Measurements from ENCODE around the gene EXOC3.
"Not testable (repeated sequence)": the region's sequence is repeated elsewhere in the genome, so short reads cannot be mapped to it uniquely, and the experiment has no call there.

Gene EXOC3

DNA sequence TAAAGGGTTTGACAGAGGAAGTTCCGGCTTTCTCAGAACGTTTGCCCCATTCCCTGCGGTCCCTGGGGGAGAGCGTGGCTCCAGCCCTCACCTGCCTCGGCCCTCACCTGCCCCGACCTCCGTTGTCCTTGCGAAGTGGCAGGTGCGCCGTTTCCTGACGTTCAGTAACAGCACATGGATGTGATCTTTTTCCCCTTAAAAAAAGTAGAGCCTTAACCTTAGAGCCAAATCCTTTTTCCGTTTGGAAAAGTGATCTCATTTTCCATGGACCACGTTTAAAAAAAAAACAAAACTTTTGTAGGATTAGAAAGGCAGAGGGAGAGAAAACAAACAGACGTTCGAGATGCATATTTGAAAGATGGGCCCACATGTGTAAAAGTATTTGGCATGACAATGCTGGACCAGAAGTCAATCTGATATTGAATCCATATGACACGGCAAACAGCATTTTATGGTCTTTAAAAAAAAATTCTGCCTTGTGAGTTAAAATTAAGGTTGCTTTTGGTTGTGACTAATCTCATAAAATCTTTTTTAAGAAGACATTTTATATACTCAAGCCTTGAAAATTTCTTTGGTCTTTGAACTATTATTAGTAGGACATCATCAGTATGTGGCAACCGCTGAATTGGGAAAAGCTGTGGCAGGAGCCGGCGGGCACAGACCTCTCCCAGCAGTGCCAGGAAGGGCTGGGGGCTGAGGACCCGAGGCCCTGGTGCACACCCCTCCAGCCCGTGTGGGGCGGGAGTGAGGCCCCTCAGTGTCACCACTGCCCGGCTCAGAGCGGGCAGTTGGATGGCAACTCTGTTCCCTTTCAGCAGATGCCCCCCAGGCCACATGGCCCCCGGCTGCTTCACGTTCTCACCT is 42.5 kb upstream of the EXOC3 start:
- DNase-seq (ENCODE audit: insufficient read length) (no peak), FAIRE-seq (peak; percentile 40)
- TF ChIP-seq TAF1 (IDR thresholded peaks at IDR 0.05; ENCODE audit: borderline replicate concordance, low read depth, low read length) (no peak), POLR2A (IDR thresholded peaks at IDR 0.05; ENCODE audit: low read depth, low read length) (no peak), POLR2AphosphoS5 (IDR thresholded peaks at IDR 0.05; ENCODE audit: low read depth, low read length) (no peak)

GRCh38 chr5:401146-402034 is 41.6 kb upstream of the EXOC3 start:
- FAIRE-seq, result no peak

GRCh38 chr5:402219-402614 is 40.8 kb upstream of the EXOC3 start:
- FAIRE-seq, result not testable (repeated sequence)

More at GRCh38 chr5:401146-402034, 41.6 kb upstream of the EXOC3 start:
- TF ChIP-seq POLR2A (IDR thresholded peaks at IDR 0.05; ENCODE audit: low read depth, low read length) (no peak), TAF1 (IDR thresholded peaks at IDR 0.05; ENCODE audit: borderline replicate concordance, low read depth, low read length) (no peak), POLR2AphosphoS5 (IDR thresholded peaks at IDR 0.05; ENCODE audit: low read depth, low read length) (no peak)
- no peak for DNase-seq (ENCODE audit: insufficient read length)

DNA sequence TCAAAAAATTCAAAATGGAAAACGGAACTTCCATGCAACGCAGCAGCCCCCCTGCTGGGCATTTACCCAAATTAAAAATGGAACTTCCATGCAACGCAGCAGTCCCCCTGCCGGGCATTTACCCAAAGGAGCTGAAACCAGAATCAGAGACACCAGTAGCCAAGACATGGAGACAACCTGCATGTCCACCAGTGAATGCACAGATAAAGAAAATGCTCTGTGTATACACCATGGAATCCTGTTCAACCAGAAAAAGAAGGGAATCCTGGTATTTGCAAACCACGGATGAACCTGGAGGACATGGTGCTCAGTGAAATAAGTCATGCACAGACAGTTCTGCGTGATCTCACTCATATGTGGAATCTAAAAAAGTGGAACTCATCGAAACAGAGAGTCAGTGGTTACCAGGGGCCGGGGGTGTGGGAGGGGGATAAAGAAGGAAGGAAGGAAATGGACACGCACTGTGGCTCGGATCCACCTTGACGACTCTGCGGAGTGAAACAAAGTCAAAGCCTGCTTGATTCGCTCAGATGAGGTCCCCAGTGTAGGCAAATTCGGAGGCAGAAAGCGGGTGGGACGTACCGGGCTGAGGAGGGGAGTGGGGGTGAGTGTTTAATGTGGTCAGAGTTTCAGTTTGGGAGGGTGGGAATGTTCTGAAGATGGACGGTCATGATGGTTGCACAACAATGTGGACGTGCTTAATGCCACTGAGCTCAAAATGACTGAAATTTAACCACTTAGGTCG is 40.2 kb upstream of the EXOC3 start:
- peak; percentile 55 for DNase-seq (ENCODE audit: insufficient read length)
- TF ChIP-seq TAF1 (IDR thresholded peaks at IDR 0.05; ENCODE audit: borderline replicate concordance, low read depth, low read length), result no peak
- 0 out of 2 replicates have a peak, but pooled peaks have one; percentile 48 for TF ChIP-seq POLR2AphosphoS5 (IDR thresholded peaks at IDR 0.05; ENCODE audit: low read depth, low read length)
- 0 out of 2 replicates have a peak, but pooled peaks have one; percentile 34 for TF ChIP-seq POLR2A (IDR thresholded peaks at IDR 0.05; ENCODE audit: low read depth, low read length)
- peak; percentile 95 for FAIRE-seq

More at GRCh38 chr5:402219-402614, 40.8 kb upstream of the EXOC3 start:
- not testable (repeated sequence) for DNase-seq (ENCODE audit: insufficient read length)

DNA sequence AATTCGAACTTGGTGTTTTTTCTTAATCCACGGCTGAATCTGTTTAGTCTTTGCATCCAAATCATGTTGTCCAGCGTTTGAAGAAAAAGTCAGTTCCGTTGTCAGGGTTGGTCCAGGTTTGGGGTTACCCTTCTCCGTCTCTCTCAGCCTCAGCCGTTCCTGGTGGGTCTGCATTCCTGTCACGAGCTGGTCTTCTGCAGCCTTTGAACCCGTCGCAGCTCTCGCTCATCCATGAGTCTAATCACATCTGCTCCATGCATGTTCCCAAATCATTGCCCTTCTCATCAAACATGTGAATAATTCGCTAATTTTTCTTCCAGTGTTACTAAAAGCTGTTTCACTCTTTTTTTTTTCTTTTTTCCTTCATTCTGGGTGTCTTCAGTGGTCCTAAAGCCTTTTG is 39.0 kb upstream of the EXOC3 start:
- FAIRE-seq, result peak; percentile 68
- no peak for DNase-seq (ENCODE audit: insufficient read length)
- TF ChIP-seq TAF1 (IDR thresholded peaks at IDR 0.05; ENCODE audit: borderline replicate concordance, low read depth, low read length) (no peak), POLR2A (IDR thresholded peaks at IDR 0.05; ENCODE audit: low read depth, low read length) (no peak), POLR2AphosphoS5 (IDR thresholded peaks at IDR 0.05; ENCODE audit: low read depth, low read length) (no peak)

DNA sequence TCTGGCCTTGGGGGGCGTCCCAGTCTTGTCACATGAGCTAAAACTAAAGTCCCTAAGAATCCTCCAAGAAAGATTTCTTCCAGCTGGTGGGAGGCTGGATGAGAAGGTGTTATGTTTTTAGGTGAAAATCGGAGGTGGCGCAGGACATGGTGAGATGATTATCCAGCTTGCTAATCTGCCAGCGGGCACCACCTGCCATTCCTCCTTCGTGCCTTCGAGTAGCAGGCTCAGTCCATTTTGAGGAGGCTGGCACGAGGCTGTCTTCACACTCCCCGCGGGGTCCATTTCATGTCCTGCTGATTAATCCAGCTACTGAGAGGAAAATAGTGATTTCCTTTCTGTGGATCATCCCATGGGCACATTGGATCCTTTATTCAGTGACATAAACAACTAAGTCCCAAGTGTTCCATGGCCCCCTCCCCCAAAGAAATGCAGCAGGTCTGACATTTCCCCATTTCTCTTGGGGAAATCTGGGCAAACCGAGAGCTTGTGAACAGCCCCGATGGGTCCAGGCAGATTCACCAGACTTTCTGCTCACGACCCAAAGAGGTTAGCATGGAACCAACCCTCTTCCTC is 38.2 kb upstream of the EXOC3 start:
- no peak for FAIRE-seq
- TF ChIP-seq TAF1 (IDR thresholded peaks at IDR 0.05; ENCODE audit: borderline replicate concordance, low read depth, low read length) (no peak), POLR2A (IDR thresholded peaks at IDR 0.05; ENCODE audit: low read depth, low read length) (no peak), POLR2AphosphoS5 (IDR thresholded peaks at IDR 0.05; ENCODE audit: low read depth, low read length) (no peak)
- DNase-seq (ENCODE audit: insufficient read length), result no peak

DNA sequence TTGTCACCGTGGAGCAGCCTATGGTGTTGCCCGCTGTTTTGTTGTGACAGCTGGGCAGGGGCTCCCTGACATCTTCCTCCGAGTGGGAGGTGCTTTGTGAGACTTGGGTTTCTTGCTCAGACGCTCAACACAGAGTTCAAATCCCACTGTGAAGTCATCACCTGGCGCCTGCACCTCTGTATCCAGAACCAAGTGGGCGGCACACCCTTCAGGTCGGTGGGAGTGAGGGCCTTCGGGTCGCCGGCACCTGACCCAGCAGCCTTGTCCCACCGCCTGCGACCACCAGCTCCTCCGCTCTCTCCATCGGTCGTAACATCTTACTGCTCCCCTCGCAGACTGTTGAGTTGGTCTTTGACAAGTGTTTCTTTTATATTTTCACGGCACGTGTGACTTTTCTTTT is 37.6 kb upstream of the EXOC3 start:
- no peak for DNase-seq (ENCODE audit: insufficient read length)
- FAIRE-seq, result no peak
- TF ChIP-seq POLR2AphosphoS5 (IDR thresholded peaks at IDR 0.05; ENCODE audit: low read depth, low read length), result no peak
- no peak for TF ChIP-seq TAF1 (IDR thresholded peaks at IDR 0.05; ENCODE audit: borderline replicate concordance, low read depth, low read length)
- TF ChIP-seq POLR2A (IDR thresholded peaks at IDR 0.05; ENCODE audit: low read depth, low read length), result no peak

- DNase-seq (ENCODE audit: insufficient read length), result no peak
- FAIRE-seq, result no peak
- TF ChIP-seq TAF1 (IDR thresholded peaks at IDR 0.05; ENCODE audit: borderline replicate concordance, low read depth, low read length) (no peak), POLR2A (IDR thresholded peaks at IDR 0.05; ENCODE audit: low read depth, low read length) (no peak), POLR2AphosphoS5 (IDR thresholded peaks at IDR 0.05; ENCODE audit: low read depth, low read length) (no peak)
Measured at GRCh38 chr5:406041-406440, 36.9 kb upstream of the EXOC3 start.

GRCh38 chr5:407051-407450 is 35.9 kb upstream of the EXOC3 start:
- DNase-seq (ENCODE audit: insufficient read length) (no peak), FAIRE-seq (no peak)
- TF ChIP-seq POLR2A (IDR thresholded peaks at IDR 0.05; ENCODE audit: low read depth, low read length) (no peak), TAF1 (IDR thresholded peaks at IDR 0.05; ENCODE audit: borderline replicate concordance, low read depth, low read length) (no peak), POLR2AphosphoS5 (IDR thresholded peaks at IDR 0.05; ENCODE audit: low read depth, low read length) (no peak)

DNA sequence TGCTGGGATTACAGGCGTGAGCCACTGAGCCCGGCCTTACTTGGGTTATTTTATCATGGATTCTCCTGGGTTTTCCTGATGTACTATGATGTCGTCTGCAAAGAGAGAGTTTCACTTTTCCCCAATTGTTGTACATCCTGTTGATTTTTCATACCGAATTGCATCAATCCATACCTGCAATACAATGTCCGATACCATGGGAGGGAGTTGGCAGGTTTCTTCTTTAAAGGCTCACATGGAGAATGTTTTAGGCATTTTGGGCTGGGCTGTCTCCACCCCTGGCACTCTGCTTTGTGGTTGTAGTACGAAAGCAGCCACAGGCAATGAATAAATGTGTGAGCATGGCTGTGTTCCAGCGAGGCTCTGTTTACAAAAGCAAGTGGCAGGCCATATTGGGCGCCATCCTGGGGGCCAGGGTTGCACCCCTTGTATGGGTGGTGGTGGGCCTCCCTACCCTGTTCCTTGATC is 35.1 kb upstream of the EXOC3 start:
- DNase-seq (ENCODE audit: insufficient read length) (no peak), FAIRE-seq (no peak)
- TF ChIP-seq TAF1 (IDR thresholded peaks at IDR 0.05; ENCODE audit: borderline replicate concordance, low read depth, low read length), result no peak
- no peak for TF ChIP-seq POLR2AphosphoS5 (IDR thresholded peaks at IDR 0.05; ENCODE audit: low read depth, low read length)
- TF ChIP-seq POLR2A (IDR thresholded peaks at IDR 0.05; ENCODE audit: low read depth, low read length), result no peak
